ENCODE data around the gene FGF14. TPM values are rescaled to one million over a fixed set of nuclear protein-coding genes. Genes with fewer than 3 reads are reported as not detected.
A peak's percentile ranks its signal among the peaks of the same experiment; 100 is the strongest.

Gene FGF14
- polyA plus RNA-seq, 1 donor (not counting 4 experiments of a cell fraction or from before 2014, with no cell fraction given) = 0.09 TPM

DNA sequence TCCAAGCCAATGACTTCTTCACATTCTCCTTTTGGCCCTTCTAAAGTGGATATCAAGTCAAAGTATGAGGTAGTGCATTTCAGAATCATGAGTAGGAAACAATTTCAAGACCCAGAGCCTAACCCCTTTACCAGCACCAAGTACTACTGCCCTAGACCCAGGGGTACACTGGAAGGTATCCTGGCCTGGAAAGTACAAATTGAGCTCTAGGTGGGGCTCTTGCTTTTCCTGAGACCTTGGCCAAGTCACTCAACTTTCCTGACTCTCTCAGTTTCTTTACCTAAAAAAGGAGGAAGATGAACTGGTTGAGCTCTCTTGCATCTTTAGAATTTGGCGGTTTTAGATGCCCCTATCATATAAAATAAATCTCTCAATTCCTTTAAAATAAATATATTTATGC is 204.7 kb downstream of the FGF14 start:
- TF ChIP-seq, protein P1, sequence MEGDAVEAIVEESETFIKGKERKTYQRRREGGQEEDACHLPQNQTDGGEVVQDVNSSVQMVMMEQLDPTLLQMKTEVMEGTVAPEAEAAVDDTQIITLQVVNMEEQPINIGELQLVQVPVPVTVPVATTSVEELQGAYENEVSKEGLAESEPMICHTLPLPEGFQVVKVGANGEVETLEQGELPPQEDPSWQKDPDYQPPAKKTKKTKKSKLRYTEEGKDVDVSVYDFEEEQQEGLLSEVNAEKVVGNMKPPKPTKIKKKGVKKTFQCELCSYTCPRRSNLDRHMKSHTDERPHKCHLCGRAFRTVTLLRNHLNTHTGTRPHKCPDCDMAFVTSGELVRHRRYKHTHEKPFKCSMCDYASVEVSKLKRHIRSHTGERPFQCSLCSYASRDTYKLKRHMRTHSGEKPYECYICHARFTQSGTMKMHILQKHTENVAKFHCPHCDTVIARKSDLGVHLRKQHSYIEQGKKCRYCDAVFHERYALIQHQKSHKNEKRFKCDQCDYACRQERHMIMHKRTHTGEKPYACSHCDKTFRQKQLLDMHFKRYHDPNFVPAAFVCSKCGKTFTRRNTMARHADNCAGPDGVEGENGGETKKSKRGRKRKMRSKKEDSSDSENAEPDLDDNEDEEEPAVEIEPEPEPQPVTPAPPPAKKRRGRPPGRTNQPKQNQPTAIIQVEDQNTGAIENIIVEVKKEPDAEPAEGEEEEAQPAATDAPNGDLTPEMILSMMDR (optimal IDR thresholded peaks at IDR 0.05 in 1 of 3, IDR thresholded peaks at IDR 0.05 in 1 of 3, conservative IDR thresholded peaks at IDR 0.05 in 1 of 3; ENCODE audit: extremely low read depth in 1 of 3, insufficient read depth in 2 of 3, low read length in 3 of 3) = peak; percentile 38 to 51 (median 49)
- no peak for TF ChIP-seq EZH2 (IDR thresholded peaks at IDR 0.05; ENCODE audit: low read length)
- no peak overlapping the region for H2AFZ ChIP-seq (ENCODE audit: control insufficient read depth, low read length)

DNA sequence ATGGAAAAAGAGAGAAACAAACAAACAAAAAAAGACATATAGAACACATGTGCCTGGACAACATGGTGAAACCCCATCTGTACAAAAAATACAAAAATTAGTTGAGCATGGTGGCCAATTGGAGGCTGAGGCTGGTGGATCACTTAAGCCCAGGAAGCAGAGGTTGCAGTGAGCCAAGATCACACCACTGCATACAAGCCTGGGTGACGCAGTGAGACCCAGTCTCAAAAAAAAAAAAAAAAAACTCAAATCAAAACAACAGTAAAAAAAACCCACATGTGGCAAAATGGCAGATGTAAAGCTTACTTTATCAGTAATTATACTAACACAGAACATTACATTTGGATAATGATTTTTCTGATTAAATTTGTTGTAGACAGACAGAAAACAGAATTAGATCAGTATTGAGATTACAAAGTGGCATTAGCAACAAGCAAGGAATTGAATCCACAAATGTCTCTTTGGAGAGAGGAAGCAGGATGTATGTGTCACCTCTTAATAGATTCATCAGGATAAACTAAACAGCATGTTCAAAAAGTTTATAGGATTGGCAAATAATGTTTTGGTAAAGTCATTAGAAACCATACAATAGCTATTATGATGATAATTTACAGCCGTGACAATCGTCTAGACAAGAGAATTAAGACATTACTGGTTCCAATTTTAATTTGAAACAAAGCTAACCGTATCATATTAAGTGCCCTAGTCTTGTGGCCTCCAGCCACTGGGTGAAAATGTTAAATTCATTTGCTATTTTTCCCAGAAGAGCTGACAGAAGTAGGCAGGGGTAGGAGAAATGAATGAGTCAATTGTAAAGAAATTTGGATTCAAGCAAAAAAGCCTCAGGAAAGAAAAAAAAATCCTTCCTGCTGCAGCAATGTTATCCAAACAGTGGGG is 206.0 kb downstream of the FGF14 start:
- H2AFZ ChIP-seq (ENCODE audit: control insufficient read depth, low read length) = peak overlapping the region; percentile 16
- H3K4me1 ChIP-seq (ENCODE audit: control insufficient read depth, extremely low read depth, insufficient read depth, low read length) = peaks cover 38% of the 10 kb centered on the region
- no peaks in the 10 kb centered on the region for H3K9me1 ChIP-seq (ENCODE audit: control insufficient read depth, extremely low read depth, insufficient read depth, low read length)
- no peaks in the 10 kb centered on the region for H4K20me1 ChIP-seq (ENCODE audit: control insufficient read depth, extremely low read depth, insufficient read depth, low read length)
- no peak for TF ChIP-seq EZH2 (IDR thresholded peaks at IDR 0.05; ENCODE audit: low read length)
- TF ChIP-seq, protein P1 (optimal IDR thresholded peaks at IDR 0.05 in 1 of 3, IDR thresholded peaks at IDR 0.05 in 1 of 3, conservative IDR thresholded peaks at IDR 0.05 in 1 of 3; ENCODE audit: extremely low read depth in 1 of 3, insufficient read depth in 2 of 3, low read length in 3 of 3) = no peak
- H3K27me3 ChIP-seq (ENCODE audit: control insufficient read depth, extremely low read depth, insufficient read depth, low read length) = no peaks in the 10 kb centered on the region
- dilution Hi-C loops (cut with MboI; ENCODE audit: extremely low pct_ligation_motif_present, low sequenced_read_pairs) = no loop called here
- H3K9me3 ChIP-seq (ENCODE audit: control insufficient read depth, low read depth, low read length) = no peaks in the 10 kb centered on the region
- H3K27ac ChIP-seq (ENCODE audit: control insufficient read depth, insufficient read depth, low read length) = peak overlapping the region; percentile 24
- no peak for DNase-seq (ENCODE audit: low read depth, low spot score)
- H3K9ac ChIP-seq (ENCODE audit: control insufficient read depth, extremely low read depth, insufficient read depth, low read length) = no peak overlapping the region
- H3K79me2 ChIP-seq (ENCODE audit: control insufficient read depth, insufficient read depth, low read length) = no peaks in the 10 kb centered on the region
- no peaks in the 10 kb centered on the region for H3K36me3 ChIP-seq (ENCODE audit: control insufficient read depth in 2 of 2, extremely low read depth in 1 of 2, insufficient read depth in 2 of 2, low read length in 2 of 2)
- H3K4me3 ChIP-seq (ENCODE audit: control insufficient read depth in 2 of 3, extremely low read depth in 1 of 3, insufficient read depth in 2 of 3, low read depth in 1 of 3, low read length in 3 of 3) = no peak overlapping the region
- peak; percentile 41 for FAIRE-seq
- H3K4me2 ChIP-seq (ENCODE audit: control insufficient read depth, extremely low read depth, insufficient read depth, low read depth, low read length) = peak overlapping the region; percentile 29

More for the DNA sequence above, 204.7 kb downstream of the FGF14 start:
- no peaks in the 10 kb centered on the region for H4K20me1 ChIP-seq (ENCODE audit: control insufficient read depth, extremely low read depth, insufficient read depth, low read length)
- H3K9me3 ChIP-seq (ENCODE audit: control insufficient read depth, low read depth, low read length) = no peaks in the 10 kb centered on the region
- H3K27ac ChIP-seq (ENCODE audit: control insufficient read depth, insufficient read depth, low read length) = no peak overlapping the region
- no peaks in the 10 kb centered on the region for H3K27me3 ChIP-seq (ENCODE audit: control insufficient read depth, extremely low read depth, insufficient read depth, low read length)
- H3K36me3 ChIP-seq (ENCODE audit: control insufficient read depth in 2 of 2, extremely low read depth in 1 of 2, insufficient read depth in 2 of 2, low read length in 2 of 2) = no peaks in the 10 kb centered on the region
- dilution Hi-C loops (cut with MboI; ENCODE audit: extremely low pct_ligation_motif_present, low sequenced_read_pairs) = no loop called here
- no peaks in the 10 kb centered on the region for H3K9me1 ChIP-seq (ENCODE audit: control insufficient read depth, extremely low read depth, insufficient read depth, low read length)
- DNase-seq (ENCODE audit: low read depth, low spot score) (no peak), FAIRE-seq (peak; percentile 39)
- H3K4me2 ChIP-seq (ENCODE audit: control insufficient read depth, extremely low read depth, insufficient read depth, low read depth, low read length) = no peak overlapping the region
- H3K4me3 ChIP-seq (ENCODE audit: control insufficient read depth in 2 of 3, extremely low read depth in 1 of 3, insufficient read depth in 2 of 3, low read depth in 1 of 3, low read length in 3 of 3) = no peak overlapping the region
- H3K4me1 ChIP-seq (ENCODE audit: control insufficient read depth, extremely low read depth, insufficient read depth, low read length) = peaks cover 24% of the 10 kb centered on the region
- no peaks in the 10 kb centered on the region for H3K79me2 ChIP-seq (ENCODE audit: control insufficient read depth, insufficient read depth, low read length)
- H3K9ac ChIP-seq (ENCODE audit: control insufficient read depth, extremely low read depth, insufficient read depth, low read length) = no peak overlapping the region

Measured in keratinocyte (primary cell).